HEK293 (cell line): ENCODE measurements around the gene TCEAL1.

Source experiments
- EGR2 ChIP-seq: fragments of 450-650 bp; formaldehyde crosslinking; IDR thresholded peaks from 2 replicates; pipeline ENCODE4 v1.5.1; 2016; ENCODE audit warnings: low read depth, missing biosample characterization, missing genetic modification characterization
- HIC1 ChIP-seq: fragments of 450-650 bp; formaldehyde crosslinking; IDR thresholded peaks from 2 replicates; pipeline ENCODE4 v1.5.1; 2016; ENCODE audit warnings: missing biosample characterization, missing genetic modification characterization
- INSM2 ChIP-seq: fragments of 450-650 bp; formaldehyde crosslinking; IDR thresholded peaks from 2 replicates; pipeline ENCODE4 v1.5.1; 2016; ENCODE audit warnings: missing biosample characterization, missing genetic modification characterization
- KLF9 ChIP-seq: fragments of 450-650 bp; formaldehyde crosslinking; IDR thresholded peaks from 2 replicates; pipeline ENCODE4 v1.5.1; 2016; ENCODE audit warnings: missing biosample characterization, missing genetic modification characterization, low read depth
- MEIS1 ChIP-seq: sonication (generic); formaldehyde crosslinking; IDR thresholded peaks from 2 replicates; pipeline ENCODE4 v1.8.1; 2022; ENCODE audit warnings: missing genetic modification reagents, mild to moderate bottlenecking, borderline replicate concordance
- SP7 ChIP-seq: fragments of 450-650 bp; formaldehyde crosslinking; IDR thresholded peaks from 2 replicates; pipeline ENCODE4 v1.5.1; 2016; ENCODE audit warnings: missing biosample characterization, missing genetic modification characterization
- YY1 ChIP-seq: fragments of 450-650 bp; formaldehyde crosslinking; IDR thresholded peaks from 2 replicates; pipeline ENCODE4 v1.5.1; 2018; ENCODE audit warnings: missing biosample characterization, missing genetic modification characterization
- ZBTB26 ChIP-seq: fragments of 450-650 bp; formaldehyde crosslinking; optimal IDR thresholded peaks from 2 replicates; pipeline ENCODE3; 2016; ENCODE audit warnings: missing biosample characterization, mild to moderate bottlenecking, missing genetic modification characterization
- ZIC2 ChIP-seq: fragments of 450-650 bp; formaldehyde crosslinking; IDR thresholded peaks from 2 replicates; pipeline ENCODE4 v1.5.1; 2016; ENCODE audit warnings: missing biosample characterization, missing genetic modification characterization
- ZNF175 ChIP-seq: fragments of 450-650 bp; formaldehyde crosslinking; IDR thresholded peaks from 2 replicates; pipeline ENCODE4 v1.5.1; 2016; ENCODE audit warnings: missing biosample characterization, missing genetic modification characterization
- ZNF221 ChIP-seq: fragments of 450-650 bp; formaldehyde crosslinking; IDR thresholded peaks from 2 replicates; pipeline ENCODE4 v1.5.1; 2017; ENCODE audit warnings: missing biosample characterization, missing genetic modification characterization, borderline replicate concordance
- ZNF24 ChIP-seq: fragments of 450-650 bp; formaldehyde crosslinking; IDR thresholded peaks from 2 replicates; pipeline ENCODE4 v1.5.1; 2016; ENCODE audit warnings: missing biosample characterization, missing genetic modification characterization
- ZNF274 ChIP-seq, 2 experiments: fragments of 200-500 bp in 1 of 2; fragments of 450-650 bp in 1 of 2; sonication (Bioruptor generic) in 1 of 2; formaldehyde crosslinking in 1 of 2; IDR thresholded peaks; 2 replicates each; pipeline versions ENCODE4 v1.5.1 to v1.6.1; 2014 to 2016; ENCODE audit warnings: borderline replicate concordance in 1 of 2, inconsistent platforms in 1 of 2, low read length in 1 of 2, missing biosample characterization in 1 of 2, missing genetic modification characterization in 1 of 2
- ZNF292 ChIP-seq: fragments of 450-650 bp; formaldehyde crosslinking; IDR thresholded peaks from 2 replicates; pipeline ENCODE4 v1.5.1; 2016; ENCODE audit warnings: low read depth, missing biosample characterization, missing genetic modification characterization, borderline replicate concordance
- ZNF433 ChIP-seq: fragments of 450-650 bp; formaldehyde crosslinking; IDR thresholded peaks from 2 replicates; pipeline ENCODE4 v1.5.1; 2016; ENCODE audit warnings: missing biosample characterization, missing genetic modification characterization, low read depth
- ZNF473 ChIP-seq: fragments of 450-650 bp; formaldehyde crosslinking; IDR thresholded peaks from 2 replicates; pipeline ENCODE4 v1.5.1; 2017; ENCODE audit warnings: missing biosample characterization, missing genetic modification characterization
- ZNF560 ChIP-seq: fragments of 450-650 bp; formaldehyde crosslinking; IDR thresholded peaks from 2 replicates; pipeline ENCODE4 v1.5.1; 2017; ENCODE audit warnings: missing biosample characterization, missing genetic modification characterization, borderline replicate concordance
- ZNF626 ChIP-seq: fragments of 450-650 bp; sonication (Bioruptor Pico); formaldehyde crosslinking; IDR thresholded peaks from 2 replicates; pipeline ENCODE4 v1.5.1; 2018; ENCODE audit warnings: missing biosample characterization, missing genetic modification characterization, inconsistent platforms
- ZNF670 ChIP-seq: fragments of 450-650 bp; formaldehyde crosslinking; IDR thresholded peaks from 2 replicates; pipeline ENCODE4 v1.5.1; 2016; ENCODE audit warnings: missing biosample characterization, missing genetic modification characterization, low read depth
- ZNF701 ChIP-seq: fragments of 450-650 bp; formaldehyde crosslinking; IDR thresholded peaks from 2 replicates; pipeline ENCODE4 v1.5.1; 2016; ENCODE audit warnings: missing biosample characterization, missing genetic modification characterization
- ZSCAN18 ChIP-seq: fragments of 450-650 bp; formaldehyde crosslinking; IDR thresholded peaks from 2 replicates; pipeline ENCODE4 v1.5.1; 2016; ENCODE audit warnings: missing biosample characterization, missing genetic modification characterization
- TF ChIP-seq, protein P1 (sequence below): fragments of 450-650 bp; formaldehyde crosslinking; IDR thresholded peaks from 2 replicates; pipeline ENCODE4 v1.5.1; 2016; ENCODE audit warnings: missing biosample characterization, missing genetic modification characterization
- TF ChIP-seq, protein P2 (sequence below): fragments of 450-650 bp; formaldehyde crosslinking; IDR thresholded peaks from 2 replicates; pipeline ENCODE4 v1.5.1; 2016; ENCODE audit warnings: missing biosample characterization, missing genetic modification characterization
- TF ChIP-seq, protein P3 (sequence below): fragments of 450-650 bp; IDR thresholded peaks from 2 replicates; pipeline ENCODE4 v1.5.1; 2018; ENCODE audit warnings: missing biosample characterization, missing genetic modification characterization
- TF ChIP-seq, protein P4 (sequence below): fragments of 450-650 bp; formaldehyde crosslinking; IDR thresholded peaks from 2 replicates; pipeline ENCODE4 v1.5.1; 2016; ENCODE audit warnings: missing biosample characterization, missing genetic modification characterization

Gene TCEAL1

DNA sequence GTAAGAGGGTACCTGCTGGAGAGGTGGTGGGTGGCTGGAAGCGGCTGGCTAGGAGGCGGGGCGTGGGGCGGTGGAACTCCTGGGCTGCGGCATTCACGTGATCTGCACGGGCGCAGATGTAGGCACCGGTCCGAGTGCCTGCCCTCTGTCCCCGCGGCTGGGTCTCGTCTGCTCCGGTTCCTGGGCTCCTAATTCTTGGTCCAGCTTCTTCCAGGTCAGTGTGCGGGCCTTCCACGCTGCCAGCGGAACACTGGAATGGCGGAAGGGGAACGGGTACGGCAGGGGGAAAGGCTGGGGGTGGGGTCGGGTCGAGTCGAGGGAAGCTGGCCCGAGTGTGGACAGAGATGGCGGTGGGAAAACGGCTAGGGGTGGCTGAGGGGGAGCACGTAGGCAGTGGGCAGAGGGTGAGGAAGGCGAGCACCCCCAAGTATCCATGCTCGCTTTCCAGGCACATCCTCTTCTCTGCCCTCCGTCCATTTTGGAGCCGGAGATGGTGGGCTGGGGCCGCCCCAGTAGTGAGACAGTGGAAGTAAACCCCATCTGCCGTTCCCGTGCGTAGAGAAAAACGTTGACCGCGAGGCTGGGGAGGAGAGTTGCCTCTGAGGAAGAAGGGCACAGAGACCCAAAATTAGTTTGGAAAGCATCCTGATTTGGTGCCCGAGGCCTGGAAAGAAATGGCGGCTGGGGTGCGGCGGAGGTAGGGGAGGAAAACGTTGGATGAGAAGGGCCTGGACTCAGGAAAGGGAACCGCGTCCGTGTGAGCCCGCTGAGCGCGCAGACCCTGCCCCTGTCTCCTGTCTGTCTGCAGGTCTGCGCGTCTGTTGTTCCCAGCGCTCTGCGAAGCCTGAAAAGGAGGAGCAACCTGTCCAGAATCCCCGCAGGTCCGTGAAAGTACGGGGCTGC lies 43.1 kb upstream of the TCEAL1 start, which contains the start of gene TCEAL4 (continued):
- peak; percentile 73 for TF ChIP-seq HIC1 (tag by site-specific recombination)
- no peak for TF ChIP-seq ZNF433
- TF ChIP-seq YY1 (tag by site-specific recombination): peak; percentile 58; the same call in 1 of the 2 replicates
- TF ChIP-seq, protein P1, sequence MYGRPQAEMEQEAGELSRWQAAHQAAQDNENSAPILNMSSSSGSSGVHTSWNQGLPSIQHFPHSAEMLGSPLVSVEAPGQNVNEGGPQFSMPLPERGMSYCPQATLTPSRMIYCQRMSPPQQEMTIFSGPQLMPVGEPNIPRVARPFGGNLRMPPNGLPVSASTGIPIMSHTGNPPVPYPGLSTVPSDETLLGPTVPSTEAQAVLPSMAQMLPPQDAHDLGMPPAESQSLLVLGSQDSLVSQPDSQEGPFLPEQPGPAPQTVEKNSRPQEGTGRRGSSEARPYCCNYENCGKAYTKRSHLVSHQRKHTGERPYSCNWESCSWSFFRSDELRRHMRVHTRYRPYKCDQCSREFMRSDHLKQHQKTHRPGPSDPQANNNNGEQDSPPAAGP (tag by site-specific recombination): no peak
- TF ChIP-seq ZNF670 (tag by site-specific recombination): no peak
- TF ChIP-seq, protein P2, sequence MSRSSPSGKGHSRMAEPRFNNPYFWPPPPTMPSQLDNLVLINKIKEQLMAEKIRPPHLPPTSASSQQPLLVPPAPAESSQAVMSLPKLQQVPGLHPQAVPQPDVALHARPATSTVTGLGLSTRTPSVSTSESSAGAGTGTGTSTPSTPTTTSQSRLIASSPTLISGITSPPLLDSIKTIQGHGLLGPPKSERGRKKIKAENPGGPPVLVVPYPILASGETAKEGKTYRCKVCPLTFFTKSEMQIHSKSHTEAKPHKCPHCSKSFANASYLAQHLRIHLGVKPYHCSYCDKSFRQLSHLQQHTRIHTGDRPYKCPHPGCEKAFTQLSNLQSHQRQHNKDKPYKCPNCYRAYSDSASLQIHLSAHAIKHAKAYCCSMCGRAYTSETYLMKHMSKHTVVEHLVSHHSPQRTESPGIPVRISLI (tag by site-specific recombination): no peak
- TF ChIP-seq INSM2 (tag by site-specific recombination): no peak
- peak; percentile 24 for TF ChIP-seq ZBTB26
- no peak for TF ChIP-seq ZSCAN18 (tag by site-specific recombination)
- TF ChIP-seq ZNF24 (tag by site-specific recombination): no peak
- TF ChIP-seq ZNF626: no peak
- no peak for TF ChIP-seq ZNF175 (tag by site-specific recombination)
- peak; percentile 31; the same call in 1 of the 2 replicates for TF ChIP-seq EGR2 (tag by site-specific recombination)
- no peak for TF ChIP-seq ZNF701
- peak; percentile 41 for TF ChIP-seq KLF9
- no peak for TF ChIP-seq SP7 (tag by site-specific recombination)
- TF ChIP-seq ZNF274 (IDR thresholded peaks at IDR 0.05; ENCODE audit: low read length): no peak
- no peak for TF ChIP-seq ZNF274 (tag by site-specific recombination; IDR thresholded peaks at IDR 0.05; ENCODE audit: borderline replicate concordance)
- TF ChIP-seq, protein P3, sequence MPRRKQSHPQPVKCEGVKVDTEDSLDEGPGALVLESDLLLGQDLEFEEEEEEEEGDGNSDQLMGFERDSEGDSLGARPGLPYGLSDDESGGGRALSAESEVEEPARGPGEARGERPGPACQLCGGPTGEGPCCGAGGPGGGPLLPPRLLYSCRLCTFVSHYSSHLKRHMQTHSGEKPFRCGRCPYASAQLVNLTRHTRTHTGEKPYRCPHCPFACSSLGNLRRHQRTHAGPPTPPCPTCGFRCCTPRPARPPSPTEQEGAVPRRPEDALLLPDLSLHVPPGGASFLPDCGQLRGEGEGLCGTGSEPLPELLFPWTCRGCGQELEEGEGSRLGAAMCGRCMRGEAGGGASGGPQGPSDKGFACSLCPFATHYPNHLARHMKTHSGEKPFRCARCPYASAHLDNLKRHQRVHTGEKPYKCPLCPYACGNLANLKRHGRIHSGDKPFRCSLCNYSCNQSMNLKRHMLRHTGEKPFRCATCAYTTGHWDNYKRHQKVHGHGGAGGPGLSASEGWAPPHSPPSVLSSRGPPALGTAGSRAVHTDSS (tag by site-specific recombination): no peak
- TF ChIP-seq ZNF560 (tag by site-specific recombination): no peak
- no peak for TF ChIP-seq ZNF473 (tag by site-specific recombination)
- TF ChIP-seq ZIC2 (tag by site-specific recombination): no peak
- TF ChIP-seq ZNF292 (tag by site-specific recombination): no peak
- TF ChIP-seq ZNF221 (tag by site-specific recombination): no peak
- TF ChIP-seq, protein P4, sequence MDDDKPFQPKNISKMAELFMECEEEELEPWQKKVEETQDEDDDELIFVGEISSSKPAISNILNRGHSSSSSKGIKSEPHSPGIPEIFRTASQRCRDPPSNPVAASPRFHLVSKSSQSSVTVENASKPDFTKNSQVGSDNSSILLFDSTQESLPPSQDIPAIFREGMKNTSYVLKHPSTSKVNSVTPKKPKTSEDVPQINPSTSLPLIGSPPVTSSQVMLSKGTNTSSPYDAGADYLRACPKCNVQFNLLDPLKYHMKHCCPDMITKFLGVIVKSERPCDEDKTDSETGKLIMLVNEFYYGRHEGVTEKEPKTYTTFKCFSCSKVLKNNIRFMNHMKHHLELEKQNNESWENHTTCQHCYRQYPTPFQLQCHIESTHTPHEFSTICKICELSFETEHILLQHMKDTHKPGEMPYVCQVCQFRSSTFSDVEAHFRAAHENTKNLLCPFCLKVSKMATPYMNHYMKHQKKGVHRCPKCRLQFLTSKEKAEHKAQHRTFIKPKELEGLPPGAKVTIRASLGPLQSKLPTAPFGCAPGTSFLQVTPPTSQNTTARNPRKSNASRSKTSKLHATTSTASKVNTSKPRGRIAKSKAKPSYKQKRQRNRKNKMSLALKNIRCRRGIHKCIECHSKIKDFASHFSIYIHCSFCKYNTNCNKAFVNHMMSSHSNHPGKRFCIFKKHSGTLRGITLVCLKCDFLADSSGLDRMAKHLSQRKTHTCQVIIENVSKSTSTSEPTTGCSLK (tag by site-specific recombination): no peak
- TF ChIP-seq MEIS1 (CRISPR knock-in tag): no peak
